ENCODE results near the gene CBR1.

Gene CBR1

DNA sequence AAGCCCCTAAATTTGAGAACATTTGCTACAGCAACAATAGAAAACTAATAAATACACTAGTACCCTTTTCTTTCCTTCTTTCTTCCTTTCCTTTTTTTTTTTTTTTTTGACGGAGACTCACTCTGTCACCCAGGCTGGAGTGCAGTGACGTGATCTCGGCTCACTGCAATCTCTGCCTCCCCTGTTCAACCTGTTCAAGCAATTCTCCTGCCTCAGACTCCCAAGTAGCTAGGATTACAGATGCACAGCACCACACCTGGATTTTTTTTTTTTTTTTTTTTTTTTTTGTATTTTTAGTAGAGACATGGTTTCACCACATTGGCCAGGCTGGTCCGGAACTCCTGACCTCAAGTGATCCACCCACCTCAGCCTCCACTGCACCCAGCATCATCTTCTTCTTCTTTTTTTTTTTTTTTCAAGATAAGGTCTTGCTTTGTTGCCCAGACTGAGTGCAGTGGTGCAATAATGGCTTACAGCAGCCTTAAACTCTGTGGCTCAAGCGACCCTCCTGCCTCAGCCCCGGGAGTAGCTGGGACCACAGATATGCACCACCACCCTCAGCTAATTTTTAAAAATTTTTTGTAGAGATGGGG lies 45.4 kb downstream of the CBR1 start:
- no peak for DNase-seq (ENCODE audit: low read depth in 2 of 2)

- no peak for DNase-seq (ENCODE audit: low read depth in 2 of 2)
These were observed 47.5 kb downstream of the CBR1 start for GRCh38 chr21:36117286-36117741.

GRCh38 chr21:36120304-36120888 lies 50.6 kb downstream of the CBR1 start:
- DNase-seq (ENCODE audit: low read depth in 2 of 2): no peak

Measured in activated CD8-positive, alpha-beta memory T cell treated with anti-CD3 and anti-CD28 coated beads for 4 hours (primary cell).